B cell (primary cell): ENCODE data around the gene MAGI2. TPM values are rescaled to one million over a fixed set of nuclear protein-coding genes. Genes with fewer than 3 reads are reported as not detected.

Source experiments
- ATAC-seq: fragments of 200-7000 bp; cut with Tn5 transposase; one replicate; pipeline ENCODE4 v1.10.0; 2021; ENCODE audit warnings: low read depth, mild to moderate bottlenecking, moderate number of reproducible peaks, moderate library complexity
- CTCF ChIA-PET: fragments of 350-600 bp; sonication (Branson Sonifier 250); formaldehyde crosslinking; loops from one replicate; lab custom pipeline; 2021; ENCODE audit warnings: antibody characterized with exemption, inconsistent platforms; lab: Charles Lee
- POLR2A ChIA-PET: fragments of 350-600 bp; sonication (Branson Sonifier 250); formaldehyde crosslinking; loops from one replicate; lab custom pipeline; 2021; ENCODE audit warnings: antibody characterized with exemption; lab: Charles Lee
- DNase-seq: peaks from one replicate; pipeline ENCODE4 v3.0.0; 2013
- H2AFZ ChIP-seq: 2 replicates; pipeline ENCODE4 v1.6.1; 2012; ENCODE audit warnings: mild to moderate bottlenecking, low read depth, low read length; ENCODE audit not compliant: insufficient read depth, poor library complexity, severe bottlenecking
- H3K27ac ChIP-seq, 2 donors: 1 replicate in 1 of 2; 2 replicates in 1 of 2; pipeline ENCODE4 v1.5.1; 2012 to 2013; ENCODE audit warnings: low read length in 2 of 2, mild to moderate bottlenecking in 2 of 2, moderate library complexity in 1 of 2
- H3K27me3 ChIP-seq, 4 experiments: fragments of 200-600 bp in 1 of 4; sonication (generic) in 1 of 4; replicated peaks in 1 of 4; 1 replicate in 2 of 4; 2 replicates in 2 of 4; pipeline versions ENCODE4 v1.6.1 to v1.7.0; 2013 to 2016; ENCODE audit warnings: low read length in 3 of 4, mild to moderate bottlenecking in 2 of 4, mixed read lengths in 1 of 4, moderate library complexity in 1 of 4; ENCODE audit not compliant: insufficient read depth in 4 of 4, control insufficient read depth in 3 of 4; ENCODE audit errors: control extremely low read depth in 1 of 4
- H3K36me3 ChIP-seq, 2 experiments: replicated peaks in 1 of 2; 1 replicate in 1 of 2; 2 replicates in 1 of 2; pipeline versions ENCODE4 v1.6.1 to v1.7.1; 2013; ENCODE audit warnings: low read length in 1 of 2; ENCODE audit not compliant: insufficient read depth in 2 of 2, control insufficient read depth in 1 of 2; ENCODE audit errors: control extremely low read depth in 1 of 2, extremely low read depth in 1 of 2
- H3K4me1 ChIP-seq, 2 donors: fragments of 200-600 bp in 1 of 2; sonication (generic) in 1 of 2; 1 replicate in 1 of 2; 2 replicates in 1 of 2; pipeline versions ENCODE4 v1.5.1 to v1.6.1; 2013 to 2017; ENCODE audit warnings: low read length in 2 of 2; ENCODE audit not compliant: control insufficient read depth in 2 of 2, insufficient read depth in 2 of 2
- H3K4me2 ChIP-seq: replicated peaks from 2 replicates; pipeline ENCODE3; 2012; ENCODE audit warnings: mild to moderate bottlenecking, low read depth, low read length; ENCODE audit not compliant: poor library complexity, severe bottlenecking
- H3K4me3 ChIP-seq, 5 experiments: fragments of 200-600 bp in 1 of 5; sonication (generic) in 1 of 5; 1 replicate in 3 of 5; 2 replicates in 2 of 5; pipeline versions ENCODE4 v1.5.1 to v1.7.0; 2011 to 2016; ENCODE audit warnings: low read length in 4 of 5, mild to moderate bottlenecking in 4 of 5, low read depth in 2 of 5, control low read depth in 1 of 5, moderate library complexity in 1 of 5; ENCODE audit not compliant: insufficient read depth in 1 of 5; ENCODE audit errors: control extremely low read depth in 1 of 5, extremely low read depth in 1 of 5
- H3K79me2 ChIP-seq: fragments of 200-600 bp; sonication (generic); one replicate; pipeline ENCODE4 v1.6.0; 2016; ENCODE audit warnings: low read length; ENCODE audit not compliant: control insufficient read depth, insufficient read depth
- H3K9ac ChIP-seq: fragments of 200-600 bp; sonication (generic); 2 replicates; pipeline ENCODE4 v1.6.1; 2017; ENCODE audit warnings: mild to moderate bottlenecking, low read length, moderate library complexity
- H3K9me3 ChIP-seq, 3 donors: one replicate each; pipeline versions ENCODE4 v1.6.1 to v1.7.1; 2013; ENCODE audit warnings: low read length in 2 of 3; ENCODE audit not compliant: control insufficient read depth in 2 of 3, insufficient read depth in 1 of 3; ENCODE audit errors: control extremely low read depth in 1 of 3
- H4K20me1 ChIP-seq: 2 replicates; pipeline ENCODE4 v1.6.0; 2012; ENCODE audit warnings: mild to moderate bottlenecking, low read length; ENCODE audit not compliant: insufficient read depth, control insufficient read depth, poor library complexity, severe bottlenecking
- H3K27ac Mint-ChIP-seq: one replicate; pipeline ENCODE4 v1.8.0; 2021; ENCODE audit warnings: mixed read lengths
- H3K27me3 Mint-ChIP-seq: one replicate; pipeline ENCODE4 v1.8.0; 2021; ENCODE audit warnings: mixed read lengths
- H3K4me1 Mint-ChIP-seq: one replicate; pipeline ENCODE4 v1.8.0; 2021; ENCODE audit warnings: mixed read lengths
- H3K4me3 Mint-ChIP-seq: one replicate; pipeline ENCODE4 v1.8.0; 2021; ENCODE audit warnings: mixed read lengths
- H3K9me3 Mint-ChIP-seq: one replicate; pipeline ENCODE4 v1.8.0; 2022; ENCODE audit warnings: mixed read lengths; ENCODE audit not compliant: insufficient read depth
- CTCF ChIP-seq: fragments of 200-600 bp; IDR thresholded peaks from one replicate; pipeline ENCODE4 v1.8.0; 2022; ENCODE audit warnings: antibody characterized with exemption, mild to moderate bottlenecking
- EZH2 ChIP-seq: IDR thresholded peaks from 2 replicates; pipeline ENCODE4 v1.6.1; 2012; ENCODE audit warnings: borderline replicate concordance, low read depth, mild to moderate bottlenecking, moderate library complexity, low read length; ENCODE audit not compliant: insufficient read depth, poor library complexity, severe bottlenecking
- WGBS: methylation state at CpG from one replicate; pipeline ENCODE4 v1.1.5; 2013; ENCODE audit warnings: missing lambda C conversion rate; ENCODE audit not compliant: insufficient coverage; 5-methylcytosine and 5-hydroxymethylcytosine counted together
- intact Hi-C: fragments of 100-400 bp; cut with micrococcal nuclease; formaldehyde crosslinking; loops from one replicate; pipeline ENCODE4 v1.10.0; 2022
- polyA plus RNA-seq: library from polyadenylated mRNA; depleted of rRNA; stranded (reverse); fragments of >200 nt; gene quantifications from 2 replicates; pipeline ENCODE4 v1.2.3, GENCODE V29; 2012
- total RNA-seq, 2 donors: library from RNA; stranded (reverse); fragments of 120-200 nt in 1 of 2; gene quantifications; 1 replicate in 1 of 2; 2 replicates in 1 of 2; pipeline versions ENCODE4 v1.2.3 to v1.2.4, GENCODE V29; 2013 to 2022

The MAGI2 gene
- total and polyA plus RNA-seq, 2 donors (not counting 1 experiment from before 2014, with no cell fraction given), result 0.16 to 0.64 TPM

GRCh38 chr7:78071491-78072200 lies 1381.8 kb downstream of the MAGI2 start:
- Mint-ChIP-seq H3K4me3 (no peak overlapping the region), H3K27ac (no peak overlapping the region), H3K4me1 (no peaks in the 10 kb centered on the region), H3K9me3 (no peaks in the 10 kb centered on the region), H3K27me3 (peaks cover 11% of the 10 kb centered on the region)
- Histone ChIP-seq H3K4me2 (no peak overlapping the region), H2AFZ (no peak overlapping the region), H3K27ac (no peak overlapping the region), H3K4me1 (no peaks in the 10 kb centered on the region), H3K4me3 (no peak overlapping the region), H3K9ac (no peak overlapping the region), H3K9me3 (no peaks in the 10 kb centered on the region), H3K79me2 (no peaks in the 10 kb centered on the region), H3K36me3 (no peaks in the 10 kb centered on the region), H4K20me1 (no peaks in the 10 kb centered on the region), H3K27me3 (peaks cover 0 to 3% (median 0%) of the 10 kb centered on the region in 4 experiments)
- 93% methylated on average over 10 of the region's 13 CpGs for WGBS
- TF ChIP-seq CTCF (no peak), EZH2 (no peak)
- intact Hi-C loops, result no loop called here
- POLR2A ChIA-PET, result no interaction called here
- DNase-seq (no peak), ATAC-seq (no peak)
- CTCF ChIA-PET, result no interaction called here

- no peak overlapping the region for H3K27ac Mint-ChIP-seq
- intact Hi-C loops, result no loop called here
- Histone ChIP-seq H3K27ac (no peak overlapping the region), H3K36me3 (no peaks in the 10 kb centered on the region), H3K4me3 (no peak overlapping the region), H3K4me1 (no peaks in the 10 kb centered on the region), H3K9me3 (no peaks in the 10 kb centered on the region), H2AFZ (no peak overlapping the region), H3K9ac (no peak overlapping the region), H4K20me1 (no peaks in the 10 kb centered on the region), H3K79me2 (no peaks in the 10 kb centered on the region), H3K27me3 (no peaks in the 10 kb centered on the region), H3K4me2 (no peak overlapping the region)
- no peak for DNase-seq
- ChIA-PET CTCF (no interaction called here), POLR2A (no interaction called here)
- no peak for ATAC-seq
- H3K4me1 Mint-ChIP-seq, result no peaks in the 10 kb centered on the region
- TF ChIP-seq EZH2, result no peak
- TF ChIP-seq CTCF, result no peak
- 93% methylated on average over 4 of the region's 4 CpGs for WGBS
- H3K27me3 Mint-ChIP-seq, result peaks cover 17% of the 10 kb centered on the region
- no peak overlapping the region for H3K4me3 Mint-ChIP-seq
- no peaks in the 10 kb centered on the region for H3K9me3 Mint-ChIP-seq
Measured at GRCh38 chr7:78066599-78066998, 1386.9 kb downstream of the MAGI2 start.
